GM19397 (cell line): Measurements from ENCODE around the gene ZNF607.
"Not testable (repeated sequence)": the region's sequence is repeated elsewhere in the genome, so short reads cannot be mapped to it uniquely, and the experiment has no call there.

Experiments
- ATAC-seq: cut with Tn5 transposase; IDR thresholded peaks from one replicate; pipeline ENCODE4 v1.9.1; 2021; ENCODE audit warnings: mild to moderate bottlenecking, moderate library complexity; ENCODE audit not compliant: unreplicated experiment

The ZNF607 gene

DNA sequence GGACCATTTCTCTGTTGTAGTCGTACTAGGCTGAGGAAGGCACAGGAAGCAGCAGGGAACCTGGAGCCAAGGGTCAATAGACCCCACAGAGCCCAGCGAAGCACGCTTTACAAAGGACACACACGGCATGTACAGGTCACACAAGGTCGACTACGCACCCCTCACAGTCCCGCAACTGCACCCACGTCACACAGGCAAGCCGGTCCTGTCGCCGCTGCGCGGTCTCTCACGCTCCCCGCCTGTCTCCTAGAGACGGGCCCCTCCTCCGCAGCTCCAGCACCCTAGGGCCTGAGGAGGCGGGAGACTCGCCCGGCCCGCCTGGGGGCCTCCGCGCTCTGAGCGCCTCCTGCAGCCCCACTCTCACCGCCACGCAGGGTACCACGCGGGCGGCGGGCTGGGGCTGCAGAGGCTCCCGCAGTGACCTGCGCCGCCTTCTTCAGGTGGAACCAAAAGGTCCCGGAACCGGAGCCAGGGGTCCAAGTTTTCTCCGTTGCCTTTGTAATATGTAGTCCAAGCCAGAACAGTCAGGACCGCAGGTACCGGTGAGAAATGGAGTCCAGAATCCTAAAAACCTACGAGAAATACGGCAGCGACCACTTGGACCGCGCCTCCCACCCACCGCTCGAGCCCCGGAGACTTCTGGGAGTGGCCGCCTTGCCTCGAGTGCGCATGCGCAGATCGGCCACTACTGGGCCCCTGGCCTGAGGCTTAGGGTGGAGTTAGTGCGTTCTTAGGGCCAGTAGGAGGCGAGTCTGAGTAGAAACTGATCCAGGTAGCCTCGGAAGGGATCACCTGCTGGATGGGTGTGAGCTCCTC lies at the start of gene ZNF607:
Gene ZNF607 (minus strand): TSS at position 651 of the 816 bp plus-strand sequence. CDS start 8,143 bp downstream, outside the sequence.
- peak; percentile 98 for ATAC-seq

GRCh38 chr19:37763488-37763887 lies 43.9 kb upstream of the ZNF607 start:
- ATAC-seq, result no peak

DNA sequence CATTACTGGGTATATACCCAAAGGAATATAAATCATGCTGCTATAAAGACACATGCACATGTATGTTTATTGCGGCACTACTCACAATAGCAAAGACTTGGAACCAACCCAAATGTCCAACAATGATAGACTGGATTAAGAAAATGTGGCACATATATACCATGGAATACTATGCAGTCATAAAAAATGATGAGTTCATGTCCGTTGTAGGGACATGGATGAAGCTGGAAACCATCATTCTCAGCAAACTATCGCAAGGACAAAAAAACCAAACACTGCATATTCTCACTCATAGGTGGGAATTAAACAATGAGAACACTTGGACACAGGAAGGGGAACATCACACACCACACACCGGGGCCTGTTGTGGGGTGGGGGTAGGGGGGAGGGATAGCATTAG lies 38.1 kb upstream of the ZNF607 start:
- not testable (repeated sequence) for ATAC-seq

DNA sequence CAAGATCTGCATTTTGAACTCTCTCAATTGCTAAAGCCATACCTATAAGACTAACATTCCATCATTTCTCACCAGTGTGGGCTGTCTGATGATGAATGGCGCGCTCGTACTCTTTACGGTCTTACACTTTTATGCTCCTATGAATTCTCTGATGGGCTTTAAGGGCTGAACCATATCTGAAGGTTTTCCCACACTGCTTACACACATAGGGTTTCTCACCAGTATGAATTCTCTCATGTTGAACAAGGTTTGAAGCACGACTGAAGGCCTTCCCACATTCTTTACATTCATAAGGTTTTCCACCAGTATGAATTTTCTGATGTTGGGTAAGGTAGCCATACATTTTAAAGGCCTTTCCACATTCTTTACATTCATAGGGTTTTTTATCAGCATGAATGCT lies 18.8 kb upstream of the ZNF607 start:
- no peak for ATAC-seq

DNA sequence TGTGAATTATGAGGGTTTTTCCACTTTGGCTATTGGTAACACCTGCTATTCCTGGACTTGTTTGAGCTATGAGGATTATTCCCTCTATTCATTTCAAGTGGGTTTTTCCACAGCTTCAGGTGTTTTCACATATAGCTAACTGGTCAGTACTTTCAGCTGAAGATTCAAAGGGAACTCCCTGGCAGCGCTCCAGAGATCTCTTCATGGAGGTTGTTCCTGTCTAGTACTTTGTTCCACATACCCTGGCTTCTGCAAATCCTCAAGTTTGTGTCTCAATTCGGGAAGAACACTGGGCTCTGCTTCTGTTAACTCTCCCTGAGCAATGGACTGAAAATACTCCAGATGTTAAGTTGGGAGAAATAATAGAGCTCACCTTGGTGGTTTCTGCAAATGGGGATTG lies 5.6 kb upstream of the ZNF607 start:
- ATAC-seq, result no peak

DNA sequence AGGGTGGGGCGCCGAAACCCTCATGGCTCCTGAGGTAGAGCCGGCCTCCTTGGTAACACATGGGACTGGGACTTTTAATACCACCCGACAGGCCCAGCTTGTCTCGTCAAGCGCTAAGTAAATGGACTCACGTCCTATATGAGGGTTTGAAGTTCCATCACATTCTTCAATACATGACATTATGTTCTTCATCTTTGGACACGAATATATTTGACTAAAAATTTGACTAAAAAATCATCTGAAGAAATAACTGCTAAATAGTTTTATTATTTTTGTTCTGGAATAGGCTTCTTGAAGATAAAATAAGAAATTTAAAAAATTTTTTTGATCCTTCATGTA lies 335 bp upstream of the ZNF607 start:
- no peak for ATAC-seq

DNA sequence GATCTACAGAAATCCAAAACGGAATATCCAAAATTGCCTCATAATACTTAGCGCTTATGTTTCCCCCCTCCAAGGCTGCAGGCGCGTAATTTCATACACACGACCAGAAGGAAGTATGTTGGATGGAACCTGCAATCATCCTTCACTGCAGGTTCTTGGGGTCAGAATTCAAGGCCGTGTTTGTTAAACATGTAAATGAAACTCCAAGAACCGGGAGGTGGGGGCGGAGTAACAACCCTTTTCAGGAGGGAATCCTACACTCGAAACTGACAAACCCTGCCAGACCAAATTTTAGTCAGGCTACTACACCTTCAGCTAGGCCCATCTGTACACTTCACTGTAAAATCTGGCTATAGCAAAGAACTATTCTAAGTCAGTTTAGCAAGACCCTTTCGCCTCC lies 1.3 kb downstream of the ZNF607 start:
- no peak for ATAC-seq

- no peak for ATAC-seq
Measured at GRCh38 chr19:37716140-37716539, 3.4 kb downstream of the ZNF607 start.

- ATAC-seq, result no peak
Measured at GRCh38 chr19:37706052-37706605, 13.4 kb downstream of the ZNF607 start.

- no peak for ATAC-seq
Measured at GRCh38 chr19:37699057-37699456, 20.5 kb downstream of the ZNF607 start.

DNA sequence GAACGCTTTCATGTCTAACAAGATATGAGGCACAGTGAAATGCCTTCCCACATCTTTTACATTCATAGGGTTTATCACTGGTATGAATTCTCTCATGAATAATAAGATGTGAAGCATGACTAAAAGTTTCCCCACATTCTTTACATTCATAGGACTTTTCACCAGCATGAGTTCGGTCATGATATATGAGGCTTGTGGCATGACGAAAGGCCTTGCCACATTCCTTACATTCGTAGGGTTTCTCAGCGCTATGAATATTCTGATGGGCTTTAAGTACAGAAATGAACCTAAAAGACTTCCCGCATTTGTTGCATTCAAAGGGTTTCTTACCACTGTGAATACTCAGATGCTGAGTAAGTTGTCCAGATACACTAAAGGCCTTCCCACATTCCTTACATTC lies 21.3 kb downstream of the ZNF607 start:
- no peak for ATAC-seq

- no peak for ATAC-seq
Measured at GRCh38 chr19:37695144-37695899, 24.2 kb downstream of the ZNF607 start.

DNA sequence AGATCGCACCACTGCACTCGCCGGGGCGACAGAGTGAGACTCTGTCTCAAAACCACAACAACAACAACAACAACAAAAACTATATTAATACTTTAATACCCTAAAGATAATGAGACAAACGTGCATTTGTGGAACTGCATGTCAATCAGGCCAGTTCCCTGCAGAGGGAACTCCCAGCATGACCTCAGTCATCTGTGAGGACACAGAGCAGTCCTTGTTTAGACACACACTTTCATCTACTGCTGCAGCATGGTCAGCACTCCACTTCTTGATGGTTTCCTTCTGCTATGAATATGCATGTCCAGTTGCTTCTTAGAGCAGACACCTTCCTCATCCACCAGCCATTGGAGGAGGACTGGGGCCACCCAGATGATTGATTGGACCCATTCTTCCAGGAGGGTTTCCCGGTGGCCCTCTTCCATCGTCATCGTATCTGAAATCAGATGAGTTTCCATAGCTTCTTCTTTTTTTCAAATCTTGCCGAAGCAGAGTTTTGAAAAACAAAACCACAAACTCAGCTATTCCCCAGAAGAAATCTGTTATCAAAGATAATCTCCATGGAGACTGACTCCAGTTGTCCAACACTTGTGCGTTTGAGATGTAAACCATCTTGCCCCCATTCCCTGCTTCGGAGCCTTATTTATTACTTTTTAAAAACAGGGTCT lies 26.5 kb downstream of the ZNF607 start:
- ATAC-seq, result no peak

- ATAC-seq, result peak; percentile 69
Measured at GRCh38 chr19:37691881-37692504, 27.6 kb downstream of the ZNF607 start.

- ATAC-seq, result no peak
Measured at GRCh38 chr19:37683520-37683919, 36.0 kb downstream of the ZNF607 start.

- no peak for ATAC-seq
Measured at GRCh38 chr19:37669450-37669914, 50.1 kb downstream of the ZNF607 start.

GRCh38 chr19:37657157-37657556 lies 62.4 kb downstream of the ZNF607 start:
- ATAC-seq, result not testable (repeated sequence)

GRCh38 chr19:37655689-37656371 lies 63.7 kb downstream of the ZNF607 start:
- ATAC-seq, result peak; percentile 66

- ATAC-seq, result peak; percentile 69
Measured at GRCh38 chr19:37655301-37655688, 64.3 kb downstream of the ZNF607 start, which contains the start of gene ZFP30. ZFP30 (minus strand) TSS chr19:37655465; CDS start chr19:37647822, 7,643 bp downstream.
